ENCODE data around the gene MAU2.

DNA sequence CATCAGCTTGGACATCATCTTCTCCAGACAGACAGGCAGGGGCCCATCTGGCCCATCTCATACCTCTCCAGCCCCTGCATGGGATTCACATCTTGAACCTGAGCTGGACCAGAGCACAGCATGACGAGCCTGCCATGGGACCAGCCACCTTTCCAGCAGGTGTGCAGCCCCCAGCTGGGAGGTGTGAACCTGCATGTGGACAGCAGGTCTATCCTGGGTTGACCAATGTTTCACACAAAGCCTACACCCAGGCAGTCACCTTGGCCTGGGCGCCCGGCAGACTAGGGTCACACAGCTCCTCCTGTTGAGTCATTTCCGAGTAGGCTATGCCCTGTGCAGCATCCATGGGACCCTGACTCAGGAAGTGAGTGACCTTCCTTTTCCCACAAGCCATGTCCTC is 41.4 kb downstream of the MAU2 start:
- no peak for TF ChIP-seq CTCF (IDR thresholded peaks at IDR 0.05)
- TF ChIP-seq POLR2A (IDR thresholded peaks at IDR 0.05) = no peak
- no peak for TF ChIP-seq POLR2AphosphoS5 (IDR thresholded peaks at IDR 0.05)

Data from prostate gland (tissue), 2 donors.